Stomach (tissue), 9 donors: ENCODE results near the gene USP36. TPM values are rescaled to one million over a fixed set of nuclear protein-coding genes. Genes with fewer than 3 reads are reported as not detected.

ENCODE experiments used
- DNase-seq, 2 donors: peaks; one replicate each; pipeline versions ENCODE4 v3.0.0 to v3.0.0-alpha.2; 2013 to 2019
- H3K27ac ChIP-seq, 5 donors: fragments of 200-600 bp in 4 of 5; sonication (generic) in 4 of 5; one replicate each; pipeline ENCODE4 v1.5.1; 2013 to 2019; ENCODE audit warnings: mild to moderate bottlenecking in 1 of 5, moderate library complexity in 1 of 5
- H3K27me3 ChIP-seq, 3 donors: fragments of 200-600 bp; sonication (generic); one replicate each; pipeline ENCODE4 v1.5.1; 2017 to 2019; ENCODE audit warnings: mixed run types in 1 of 3
- H3K36me3 ChIP-seq, 4 donors: fragments of 200-600 bp; sonication (generic); 1 replicate in 3 of 4; 2 replicates in 1 of 4; pipeline ENCODE4 v1.5.1; 2016 to 2019
- H3K4me1 ChIP-seq, 4 donors: fragments of 200-600 bp; sonication (generic); one replicate each; pipeline ENCODE4 v1.5.1; 2016 to 2019
- H3K4me3 ChIP-seq, 4 donors: fragments of 200-600 bp; sonication (generic) in 3 of 4; one replicate each; pipeline ENCODE4 v1.5.1; 2016 to 2019; ENCODE audit warnings: mild to moderate bottlenecking in 1 of 4
- H3K9me3 ChIP-seq, 4 donors: fragments of 200-600 bp; sonication (generic); one replicate each; pipeline ENCODE4 v1.5.1; 2016 to 2019
- EP300 ChIP-seq: sonication (generic); formaldehyde crosslinking; IDR thresholded peaks from one replicate; pipeline ENCODE4 v1.6.1; 2017; ENCODE audit warnings: antibody characterized with exemption
- POLR2A ChIP-seq, 4 donors: fragments of 450-650 bp; IDR thresholded peaks; one replicate each; pipeline ENCODE4 v1.6.1; 2016; ENCODE audit warnings: antibody characterized with exemption in 4 of 4, control low read depth in 2 of 4, mild to moderate bottlenecking in 1 of 4, moderate library complexity in 1 of 4
- POLR2AphosphoS5 ChIP-seq, 3 donors: sonication (generic); formaldehyde crosslinking; IDR thresholded peaks; one replicate each; pipeline ENCODE4 v1.6.1; 2016; ENCODE audit warnings: antibody characterized with exemption in 3 of 3
- WGBS, 5 donors: extraction: QIAGEN DNeasy Blood & Tissue Kit in 3 of 5; methylation state at CpG; one replicate each; pipeline versions ENCODE4 v1.1.5 to v1.1.7; 2013 to 2018; 5-methylcytosine and 5-hydroxymethylcytosine counted together
- intact Hi-C: fragments of 100-400 bp; cut with DNase I; formaldehyde crosslinking; loops from one replicate; pipeline ENCODE4 v1.15.1; 2023; ENCODE audit warnings: low total_unique reads
- polyA plus RNA-seq, 3 donors: library from polyadenylated mRNA; stranded (reverse); fragments of 200-250 nt; gene quantifications; one replicate each; pipeline ENCODE4 v1.2.3, GENCODE V29; 2013
- total RNA-seq, 5 donors: library from RNA; depleted of rRNA; stranded (reverse); fragments of >200 nt; gene quantifications; one replicate each; pipeline versions ENCODE4 v1.1.0 to v1.2.3, GENCODE V29; 2014 to 2016
- TF ChIP-seq, protein P1 (sequence below), 7 experiments: fragments of 450-650 bp in 4 of 7; fragments of 200-600 bp in 3 of 7; sonication (generic) in 3 of 7; IDR thresholded peaks; one replicate each; pipeline ENCODE4 v1.5.1; 2016 to 2019; ENCODE audit warnings: antibody characterized with exemption in 7 of 7, control low read depth in 2 of 7, mild to moderate bottlenecking in 1 of 7
- donor health status: healthy with polysubstance abuse.
- donor health status: Bipolar disorder and iron deficiency.
- donor health status: healthy.

The USP36 gene
- total and polyA plus RNA-seq, 8 donors: 14.2 to 106 (median 34.8) TPM

DNA sequence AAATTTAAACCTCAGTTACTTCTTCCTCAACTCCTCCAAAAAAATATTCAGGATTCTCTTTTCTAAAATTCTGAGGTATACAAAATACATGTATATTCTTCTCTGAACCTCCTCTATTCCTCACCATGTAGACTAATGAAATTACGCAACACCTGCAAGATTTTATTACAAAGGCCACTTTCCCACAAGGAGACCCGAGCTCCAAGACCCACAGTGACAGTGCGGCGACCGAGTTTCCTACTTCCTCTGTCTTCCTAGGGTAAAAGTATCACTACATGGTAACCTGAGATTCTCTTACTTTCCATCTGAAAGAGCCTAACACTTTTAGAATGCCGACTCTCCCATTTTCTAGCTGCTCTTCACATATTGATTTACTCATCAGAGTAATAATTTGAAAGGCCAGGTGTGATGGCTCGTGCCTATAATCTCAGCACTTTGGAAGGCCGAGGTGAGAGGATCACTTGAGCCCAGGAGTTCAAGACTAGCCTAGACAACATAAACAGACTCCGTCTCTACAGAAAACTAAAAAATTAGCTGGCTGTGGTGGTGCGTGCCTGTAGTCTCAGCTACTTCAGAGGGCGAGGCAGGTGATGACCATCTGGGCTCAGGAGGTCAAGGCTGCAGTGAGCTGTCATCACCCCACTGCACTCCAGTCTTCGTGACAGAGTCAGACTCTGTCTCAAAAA, 94.2 kb downstream of the USP36 start:
- no peaks in the 10 kb centered on the region for H3K9me3 ChIP-seq
- intact Hi-C loops: no loop called here
- DNase-seq: no peak
- H3K4me1 ChIP-seq: peaks cover 45 to 78% (median 66%) of the 10 kb centered on the region in 4 donors
- H3K27ac ChIP-seq: peak overlapping the region; percentile 46 to 84 (median 74)
- 76 to 79% (median 76%) methylated on average over 12 of the region's 12 CpGs for WGBS, 5 donors
- no peaks in the 10 kb centered on the region for H3K36me3 ChIP-seq
- TF ChIP-seq POLR2AphosphoS5 (IDR thresholded peaks at IDR 0.05) (no peak), EP300 (no peak), POLR2A (IDR thresholded peaks at IDR 0.05) (no peak)
- TF ChIP-seq, protein P1, sequence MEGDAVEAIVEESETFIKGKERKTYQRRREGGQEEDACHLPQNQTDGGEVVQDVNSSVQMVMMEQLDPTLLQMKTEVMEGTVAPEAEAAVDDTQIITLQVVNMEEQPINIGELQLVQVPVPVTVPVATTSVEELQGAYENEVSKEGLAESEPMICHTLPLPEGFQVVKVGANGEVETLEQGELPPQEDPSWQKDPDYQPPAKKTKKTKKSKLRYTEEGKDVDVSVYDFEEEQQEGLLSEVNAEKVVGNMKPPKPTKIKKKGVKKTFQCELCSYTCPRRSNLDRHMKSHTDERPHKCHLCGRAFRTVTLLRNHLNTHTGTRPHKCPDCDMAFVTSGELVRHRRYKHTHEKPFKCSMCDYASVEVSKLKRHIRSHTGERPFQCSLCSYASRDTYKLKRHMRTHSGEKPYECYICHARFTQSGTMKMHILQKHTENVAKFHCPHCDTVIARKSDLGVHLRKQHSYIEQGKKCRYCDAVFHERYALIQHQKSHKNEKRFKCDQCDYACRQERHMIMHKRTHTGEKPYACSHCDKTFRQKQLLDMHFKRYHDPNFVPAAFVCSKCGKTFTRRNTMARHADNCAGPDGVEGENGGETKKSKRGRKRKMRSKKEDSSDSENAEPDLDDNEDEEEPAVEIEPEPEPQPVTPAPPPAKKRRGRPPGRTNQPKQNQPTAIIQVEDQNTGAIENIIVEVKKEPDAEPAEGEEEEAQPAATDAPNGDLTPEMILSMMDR (IDR thresholded peaks at IDR 0.05): no peak
- no peak overlapping the region for H3K4me3 ChIP-seq
- no peaks in the 10 kb centered on the region for H3K27me3 ChIP-seq

Other genes with a start within 250 kb of the USP36 start
- gene CYTH1, start 58.5 kb downstream of the USP36 start, total RNA-seq: 100 to 1,000 TPM in 2 of 5 donors, 10 to 100 TPM in 3; 32.7 to 137 (median 80.2) TPM
- 10 to 100 TPM; 29.6 to 51.5 (median 30.6) TPM for gene CYTH1, start 58.5 kb downstream of the USP36 start, polyA plus RNA-seq
- gene CEP295NL, start 62.4 kb upstream of the USP36 start, total RNA-seq: 10 to 100 TPM in 2 of 5 donors, 1 to 10 TPM in 3; 4.2 to 23.9 (median 7.1) TPM
- gene CEP295NL, start 62.4 kb upstream of the USP36 start, polyA plus RNA-seq: under 1 TPM in 2 of 3 donors, not detected in 1; 0.31 to 0.40 TPM
- gene TIMP2, start 84.6 kb upstream of the USP36 start, total RNA-seq: 10 to 100 TPM; 37.4 to 100.0 (median 66.1) TPM
- 10 to 100 TPM; 20.9 to 34.4 (median 29.4) TPM for gene TIMP2, start 84.6 kb upstream of the USP36 start, polyA plus RNA-seq
- 100 to 1,000 TPM in 4 of 5 donors, 10 to 100 TPM in 1; 94.5 to 625 (median 434) TPM for gene LGALS3BP, start 139.1 kb upstream of the USP36 start, total RNA-seq
- 100 to 1,000 TPM in 2 of 3 donors, 10 to 100 TPM in 1; 63.4 to 212 (median 172) TPM for gene LGALS3BP, start 139.1 kb upstream of the USP36 start, polyA plus RNA-seq
- gene CANT1, start 168.9 kb upstream of the USP36 start, total RNA-seq: 100 to 1,000 TPM in 1 of 5 donors, 10 to 100 TPM in 4; 31.2 to 151 (median 70.1) TPM
- 10 to 100 TPM; 16.6 to 20.9 (median 18.1) TPM for gene CANT1, start 168.9 kb upstream of the USP36 start, polyA plus RNA-seq
- gene C1QTNF1, start 183.4 kb upstream of the USP36 start, total RNA-seq: 10 to 100 TPM in 3 of 5 donors, 1 to 10 TPM in 2; 6.4 to 20.3 (median 10.1) TPM
- 10 to 100 TPM in 2 of 3 donors, 1 to 10 TPM in 1; 2.9 to 18.2 (median 15.3) TPM for gene C1QTNF1, start 183.4 kb upstream of the USP36 start, polyA plus RNA-seq
- gene ENGASE, start 234.0 kb upstream of the USP36 start, total RNA-seq: 100 to 1,000 TPM in 1 of 5 donors, 10 to 100 TPM in 4; 33.8 to 505 (median 65.9) TPM
- 10 to 100 TPM in 2 of 3 donors, 1 to 10 TPM in 1; 6.6 to 23.8 (median 20.1) TPM for gene ENGASE, start 234.0 kb upstream of the USP36 start, polyA plus RNA-seq